ENCODE results near the gene PATJ. TPM values are rescaled to one million over a fixed set of nuclear protein-coding genes. Genes with fewer than 3 reads are reported as not detected.

Gene PATJ
- total RNA-seq, 1 experiment from 2014 or later: 47.3 TPM

DNA sequence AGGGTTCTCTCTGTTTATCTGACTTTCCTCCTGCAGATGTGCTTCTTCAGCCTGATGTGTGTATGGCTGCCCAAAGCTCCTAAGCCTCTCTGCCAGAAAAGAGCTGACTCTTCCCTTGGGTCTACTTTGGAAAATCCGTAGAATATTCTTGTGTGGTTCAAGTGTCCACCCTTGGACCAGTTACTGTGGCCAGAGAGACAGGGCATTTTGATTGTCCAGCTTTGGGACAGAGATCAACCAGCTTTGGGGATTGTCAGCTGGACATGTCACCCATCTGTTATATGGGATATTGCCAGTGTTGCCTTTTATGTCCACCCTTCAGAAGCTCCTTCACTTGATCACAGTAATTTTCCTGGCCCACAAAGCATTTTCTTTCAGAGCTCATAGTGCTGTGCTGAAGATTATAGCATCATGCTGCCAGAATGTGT is 326.1 kb downstream of the PATJ start:
- peak overlapping the region in 1 of 3 experiments; percentile 41; a peak in 4 of 7 replicates for H3K27ac Mint-ChIP-seq
- no CpG with 5 or more reads among the region's 1 CpG for WGBS (ENCODE audit: extremely low coverage, insufficient read length, low lambda C conversion rate)

More for the DNA sequence above, 326.1 kb downstream of the PATJ start:
- Mint-ChIP-seq H3K4me1 (peaks cover 0 to 15% of the 10 kb centered on the region in 2 experiments; a peak in 3 of 4 replicates), H3K36me3 (ENCODE audit: insufficient read depth in 1 of 3, low read depth in 3 of 3) (peaks cover 15 to 22% (median 20%) of the 10 kb centered on the region in 3 experiments), H3K9me3 (peaks cover 6 to 16% of the 10 kb centered on the region in 2 experiments), H3K27me3 (ENCODE audit: low read depth) (no peaks in the 10 kb centered on the region), H3K4me3 (no peak overlapping the region)
- Histone ChIP-seq H3K4me2 (ENCODE audit: insufficient read depth, insufficient read length, low read length) (no peak overlapping the region), H3K79me2 (ENCODE audit: insufficient read depth, low read length) (no peaks in the 10 kb centered on the region; the same call in 1 of the 2 replicates), H3K56ac (ENCODE audit: insufficient read length, low read depth, low read length) (no peak overlapping the region), H2BK15ac (ENCODE audit: low read depth, low read length) (no peak overlapping the region), H2BK5ac (ENCODE audit: insufficient read length, low read length) (no peak overlapping the region), H4K20me1 (ENCODE audit: control insufficient read depth, insufficient read depth, insufficient read length) (no peaks in the 10 kb centered on the region), H4K5ac (ENCODE audit: insufficient read length, low read depth, low read length) (no peak overlapping the region), H2AK5ac (ENCODE audit: insufficient read length, low read length) (no peak overlapping the region), H3K4me1 (ENCODE audit: insufficient read depth, low read length) (no peaks in the 10 kb centered on the region), H3K23ac (ENCODE audit: insufficient read length, low read depth, low read length) (no peak overlapping the region), H3K4ac (ENCODE audit: low read depth, low read length) (no peak overlapping the region), H3K27me3 (ENCODE audit: insufficient read depth, low read length) (no peaks in the 10 kb centered on the region), H3K23me2 (ENCODE audit: insufficient read length, low read depth, low read length, poor library complexity, severe bottlenecking) (no peaks in the 10 kb centered on the region), H2AFZ (ENCODE audit: low read length) (no peak overlapping the region), H3T11ph (ENCODE audit: low read length) (no peak overlapping the region), H2BK12ac (ENCODE audit: insufficient read length, low read depth, low read length) (no peak overlapping the region), H3K27ac (ENCODE audit: insufficient read length, low read depth, low read length) (no peak overlapping the region), H2BK120ac (ENCODE audit: low read depth, low read length, poor library complexity, severe bottlenecking) (no peak overlapping the region), H4K91ac (ENCODE audit: insufficient read length, low read depth, low read length) (no peak overlapping the region), H3K14ac (ENCODE audit: insufficient read depth, low read length) (no peak overlapping the region), H2BK20ac (ENCODE audit: low read depth, low read length, poor library complexity, severe bottlenecking) (no peak overlapping the region), H3K9ac (ENCODE audit: extremely low read depth, insufficient read length, low read length) (no peak overlapping the region), H4K8ac (replicated peaks; ENCODE audit: insufficient read length, low read depth, low read length) (no peak overlapping the region), H3K18ac (ENCODE audit: insufficient read length, low read depth, low read length) (no peak overlapping the region), H3K79me1 (ENCODE audit: insufficient read depth, low read depth, low read length, poor library complexity, severe bottlenecking) (no peaks in the 10 kb centered on the region), H3K9me3 (ENCODE audit: control insufficient read depth, low read depth, low read length) (peaks cover 5% of the 10 kb centered on the region)
- TF ChIP-seq, protein P1, sequence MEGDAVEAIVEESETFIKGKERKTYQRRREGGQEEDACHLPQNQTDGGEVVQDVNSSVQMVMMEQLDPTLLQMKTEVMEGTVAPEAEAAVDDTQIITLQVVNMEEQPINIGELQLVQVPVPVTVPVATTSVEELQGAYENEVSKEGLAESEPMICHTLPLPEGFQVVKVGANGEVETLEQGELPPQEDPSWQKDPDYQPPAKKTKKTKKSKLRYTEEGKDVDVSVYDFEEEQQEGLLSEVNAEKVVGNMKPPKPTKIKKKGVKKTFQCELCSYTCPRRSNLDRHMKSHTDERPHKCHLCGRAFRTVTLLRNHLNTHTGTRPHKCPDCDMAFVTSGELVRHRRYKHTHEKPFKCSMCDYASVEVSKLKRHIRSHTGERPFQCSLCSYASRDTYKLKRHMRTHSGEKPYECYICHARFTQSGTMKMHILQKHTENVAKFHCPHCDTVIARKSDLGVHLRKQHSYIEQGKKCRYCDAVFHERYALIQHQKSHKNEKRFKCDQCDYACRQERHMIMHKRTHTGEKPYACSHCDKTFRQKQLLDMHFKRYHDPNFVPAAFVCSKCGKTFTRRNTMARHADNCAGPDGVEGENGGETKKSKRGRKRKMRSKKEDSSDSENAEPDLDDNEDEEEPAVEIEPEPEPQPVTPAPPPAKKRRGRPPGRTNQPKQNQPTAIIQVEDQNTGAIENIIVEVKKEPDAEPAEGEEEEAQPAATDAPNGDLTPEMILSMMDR (conservative IDR thresholded peaks at IDR 0.05): no peak
- no peak for DNase-seq

Data from H9 (cell line).